K562 (cell line): ENCODE data around the gene PPFIBP2. TPM values are rescaled to one million over a fixed set of nuclear protein-coding genes. Genes with fewer than 3 reads are reported as not detected.

Experiments used
- ATAC-seq: fragments of 200-7000 bp; cut with Tn5 transposase; 3 replicates; pipeline ENCODE4 v1.9.1; 2020; ENCODE audit warnings: moderate library complexity
- BruUV-seq: library from RNA; stranded (reverse); fragments of 400-500 nt; replicated peaks from 2 replicates; lab custom pipeline; 2021; lab: Mats Ljungman, UMichigan
- CTCF ChIA-PET: fragments of 300-600 bp; formaldehyde crosslinking; extraction: SDS; loops from one replicate; lab custom pipeline; 2021; ENCODE audit warnings: low intra/inter-chr PET ratio; lab: Yijun Ruan, JAX
- POLR2A ChIA-PET: fragments of 300-600, 350-650 bp; sonication (Branson Sonifier 250); formaldehyde crosslinking; extraction: SDS; loops from one replicate; lab custom pipeline; 2021; ENCODE audit warnings: antibody characterized with exemption, inconsistent platforms; lab: Yijun Ruan, JAX
- DNase-seq, 4 experiments: peaks; one replicate each; pipeline versions ENCODE4 v3.0.0 to v3.0.0-alpha.2; 2011 to 2018; ENCODE audit warnings: low spot score in 3 of 4, mixed read lengths in 3 of 4; ENCODE audit errors: extremely low read depth in 1 of 4
- FAIRE-seq: peaks from 2 replicates; lab custom pipeline; 2011; peaks lifted over from hg19 to GRCh38; lab: Jason Lieb, UNC
- H2AFZ ChIP-seq: 2 replicates; pipeline ENCODE4 v1.6.0; 2011; ENCODE audit warnings: low read depth, low read length, control low read depth, inconsistent platforms
- H3K27ac ChIP-seq: fragments of 200-600 bp; 3 replicates; pipeline ENCODE4 v1.8.0; 2011; ENCODE audit warnings: low read depth, mild to moderate bottlenecking, control low read depth, inconsistent platforms, low read length, moderate library complexity, mixed read lengths; ENCODE audit errors: extremely low read depth
- H3K27me3 ChIP-seq, 2 experiments: fragments of 300-600 bp in 1 of 2; 2 replicates in 1 of 2; 3 replicates in 1 of 2; pipeline versions ENCODE4 v1.6.0 to v1.8.0; 2011; ENCODE audit warnings: inconsistent platforms in 2 of 2, low read length in 2 of 2, mild to moderate bottlenecking in 1 of 2, mixed read lengths in 1 of 2, moderate library complexity in 1 of 2; ENCODE audit not compliant: control insufficient read depth in 2 of 2, insufficient read depth in 2 of 2
- H3K36me3 ChIP-seq: fragments of 300-600 bp; 3 replicates; pipeline ENCODE4 v1.8.0; 2011; ENCODE audit warnings: mild to moderate bottlenecking, low read length, inconsistent platforms; ENCODE audit not compliant: control insufficient read depth, insufficient read depth
- H3K4me1 ChIP-seq, 2 experiments: fragments of 200-600 bp in 1 of 2; replicated peaks in 1 of 2; 2 replicates in 1 of 2; 3 replicates in 1 of 2; pipeline versions ENCODE4 v1.5.1 to v1.8.0; 2011; ENCODE audit warnings: inconsistent platforms in 2 of 2, low read length in 2 of 2, mild to moderate bottlenecking in 1 of 2, mixed read lengths in 1 of 2, moderate library complexity in 1 of 2; ENCODE audit not compliant: control insufficient read depth in 2 of 2, insufficient read depth in 2 of 2
- H3K4me2 ChIP-seq: 2 replicates; pipeline ENCODE4 v1.6.1; 2011; ENCODE audit warnings: low read length, control low read depth, inconsistent platforms, mixed read lengths; ENCODE audit not compliant: insufficient read depth
- H3K4me3 ChIP-seq: fragments of 200-600 bp; sonication (generic), shearing (Covaris generic); 2 replicates; pipeline ENCODE4 v1.5.1; 2016; ENCODE audit warnings: control low read depth, inconsistent platforms
- H3K79me2 ChIP-seq: fragments of 200-600 bp; 3 replicates; pipeline ENCODE4 v1.8.0; 2011; ENCODE audit warnings: low read length, inconsistent platforms; ENCODE audit not compliant: control insufficient read depth, insufficient read depth
- H3K9ac ChIP-seq, 2 experiments: 2 replicates each; pipeline versions ENCODE4 v1.6.0 to v1.6.1; 2011; ENCODE audit warnings: low read depth in 2 of 2, low read length in 2 of 2, control low read depth in 1 of 2, inconsistent platforms in 1 of 2, mild to moderate bottlenecking in 1 of 2, mixed read lengths in 1 of 2; ENCODE audit not compliant: insufficient read depth in 1 of 2
- H3K9me1 ChIP-seq: one replicate; pipeline ENCODE4 v1.6.0; 2011; ENCODE audit warnings: inconsistent platforms, mild to moderate bottlenecking, low read length, moderate library complexity; ENCODE audit not compliant: control insufficient read depth, insufficient read depth
- H3K9me3 ChIP-seq: replicated peaks from 2 replicates; pipeline ENCODE4 v1.5.1; 2011; ENCODE audit warnings: low read depth, low read length, inconsistent platforms; ENCODE audit not compliant: control insufficient read depth, insufficient read depth
- H4K20me1 ChIP-seq: replicated peaks from 2 replicates; pipeline ENCODE4 v1.6.1; 2011; ENCODE audit warnings: low read length, inconsistent platforms, mixed read lengths; ENCODE audit not compliant: control insufficient read depth, insufficient read depth
- BCL6 ChIP-seq: fragments of 250-450 bp; sonication (Bioruptor Pico); IDR thresholded peaks from 2 replicates; pipeline ENCODE4 v1.4.0; 2020
- BDP1 ChIP-seq: IDR thresholded peaks from 3 replicates; pipeline ENCODE4 v1.6.1; 2011; ENCODE audit not compliant: insufficient read length, insufficient read depth
- CBX1 ChIP-seq: sonication (generic); IDR thresholded peaks from 2 replicates; pipeline ENCODE4 v1.6.1; 2016; ENCODE audit warnings: antibody characterized with exemption, low read depth, mild to moderate bottlenecking
- CSDE1 ChIP-seq, 2 experiments: fragments of 450-650 bp; IDR thresholded peaks; 2 replicates each; pipeline ENCODE4 v1.6.1; 2016; ENCODE audit warnings: mild to moderate bottlenecking in 1 of 2
- DEAF1 ChIP-seq: fragments of 450-650 bp; formaldehyde crosslinking; IDR thresholded peaks from 2 replicates; pipeline ENCODE4 v1.4.0; 2020; ENCODE audit warnings: mild to moderate bottlenecking, moderate library complexity
- EP300 ChIP-seq: IDR thresholded peaks from 2 replicates; pipeline ENCODE4 v1.6.1; 2012; ENCODE audit warnings: low read length, improper control_type of control experiment
- HNRNPUL1 ChIP-seq: fragments of 200-400 bp; formaldehyde crosslinking; IDR thresholded peaks from 2 replicates; pipeline ENCODE4 v1.6.1; 2017; ENCODE audit warnings: low read length
- ILK ChIP-seq: fragments of 450-650 bp; IDR thresholded peaks from 2 replicates; pipeline ENCODE4 v1.6.1; 2016; ENCODE audit warnings: missing genetic modification characterization, low read depth, mild to moderate bottlenecking, missing compliant biosample characterization, moderate library complexity, borderline replicate concordance
- NFXL1 ChIP-seq: fragments of 450-650 bp; formaldehyde crosslinking; IDR thresholded peaks from 2 replicates; pipeline ENCODE4 v1.4.0; 2021; ENCODE audit warnings: mild to moderate bottlenecking
- NR3C1 ChIP-seq: sonication (generic); formaldehyde crosslinking; IDR thresholded peaks from 2 replicates; pipeline ENCODE4 v1.8.1; 2022; ENCODE audit warnings: missing genetic modification reagents
- RBM22 ChIP-seq: fragments of 200-400 bp; formaldehyde crosslinking; IDR thresholded peaks from 2 replicates; pipeline ENCODE4 v1.6.1; 2018; ENCODE audit warnings: low read length, low read depth; ENCODE audit not compliant: poor library complexity, severe bottlenecking
- TFAP4 ChIP-seq: sonication (generic); formaldehyde crosslinking; IDR thresholded peaks from 2 replicates; pipeline ENCODE4 v1.8.0; 2022; ENCODE audit warnings: missing genetic modification reagents, mild to moderate bottlenecking, moderate library complexity, borderline replicate concordance
- WGBS: fragments of 100-300 bp; shearing (Covaris generic); methylation state at CpG from one replicate; pipeline ENCODE4 v1.1.6; 2016; ENCODE audit warnings: low coverage, mixed read lengths; ENCODE audit not compliant: insufficient coverage; ENCODE audit errors: missing lambda C conversion rate; 5-methylcytosine and 5-hydroxymethylcytosine counted together
- in situ Hi-C: fragments of 300-500 bp; cut with MboI; formaldehyde crosslinking; loops from 4 replicates; pipeline ENCODE4 v1.15.0; 2018; ENCODE audit warnings: inconsistent platforms, mixed read lengths
- intact Hi-C: fragments of 100-400 bp; cut with micrococcal nuclease; formaldehyde crosslinking; loops from 2 replicates; pipeline ENCODE4 v1.14.2; 2022
- polyA plus RNA-seq, 8 experiments: library from polyadenylated mRNA; depleted of rRNA in 4 of 8; stranded (reverse) in 5 of 8; unstranded in 3 of 8; fragments of >200 nt; fragmentation: Nextera tagmentation in 2 of 8; fragmentation: Illumina TruSeq in 1 of 8; extraction: Ambion mirVana in 2 of 8; extraction: Trizol in 1 of 8; gene quantifications; 2 replicates each; pipeline versions ENCODE4 v1.2.1 to v1.2.3, GENCODE V29; 2011 to 2014; ENCODE audit warnings: inconsistent platforms in 1 of 8, missing spikeins in 1 of 8
- total RNA-seq, 7 experiments: library from RNA; depleted of rRNA in 6 of 7; stranded (reverse); fragments of >200 nt in 6 of 7; fragmentation: Illumina TruSeq in 2 of 7; extraction: Trizol in 2 of 7; gene quantifications; 2 replicates each; pipeline versions ENCODE4 v1.2.1 to v1.2.3, GENCODE V29; 2011 to 2021; ENCODE audit warnings: low replicate concordance in 1 of 7
- TF ChIP-seq, protein P1 (sequence below): fragments of 250-450 bp; sonication (Bioruptor Pico); IDR thresholded peaks from 2 replicates; pipeline ENCODE4 v1.8.0; 2022; ENCODE audit warnings: moderate library complexity, mild to moderate bottlenecking, inconsistent platforms

PPFIBP2 gene
- total and polyA plus RNA-seq, 9 of the 15 experiments (the other 6 are each of a cell fraction or from before 2014, with no cell fraction given): 0.18 to 3.4 (median 1.2) TPM

DNA sequence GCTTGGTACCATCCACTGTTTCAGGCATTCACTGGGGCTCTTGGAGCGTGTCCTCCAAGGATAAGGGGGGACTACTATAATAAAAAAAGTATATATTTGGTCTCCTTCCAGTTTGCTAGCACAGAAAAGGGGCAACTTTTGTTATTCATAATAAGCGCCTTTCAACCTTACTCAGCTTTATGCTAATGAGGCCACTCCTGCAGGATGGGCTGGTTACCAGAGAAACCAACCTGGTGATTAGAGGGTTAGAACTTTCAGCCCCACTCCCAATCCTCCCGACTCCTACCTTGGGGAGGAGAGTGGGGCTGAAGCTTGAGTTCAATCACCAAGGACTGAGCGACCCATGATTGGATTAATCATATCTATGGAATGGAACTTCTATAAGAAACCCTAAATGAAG is 31.8 kb downstream of the PPFIBP2 start (continued):
- TF ChIP-seq DEAF1 (CRISPR knock-in tag): no peak
- no peak for TF ChIP-seq RBM22
- TF ChIP-seq EP300: no peak
- no peak for TF ChIP-seq NR3C1 (CRISPR knock-in tag)
- no peak for TF ChIP-seq HNRNPUL1
- TF ChIP-seq TFAP4 (CRISPR knock-in tag): no peak
- TF ChIP-seq CSDE1 (IDR thresholded peaks at IDR 0.05): no peak
- no peak for TF ChIP-seq BCL6 (CRISPR knock-in tag)
- no peak for TF ChIP-seq NFXL1 (CRISPR knock-in tag)
- TF ChIP-seq BDP1: no peak

- intact Hi-C loops (no loop called here), in situ Hi-C loops (no loop called here)
- no peak for FAIRE-seq
- Histone ChIP-seq H3K4me3 (no peak overlapping the region), H3K36me3 (no peaks in the 10 kb centered on the region), H3K9me1 (no peaks in the 10 kb centered on the region), H3K27ac (no peak overlapping the region), H3K9ac (no peak overlapping the region), H3K4me2 (no peak overlapping the region), H3K9me3 (no peaks in the 10 kb centered on the region), H4K20me1 (no peaks in the 10 kb centered on the region), H3K4me1 (no peaks in the 10 kb centered on the region; a peak in 2 of 5 replicates), H2AFZ (no peak overlapping the region), H3K27me3 (peaks cover 0 to 32% of the 10 kb centered on the region in 2 experiments; a peak in 2 of 5 replicates), H3K79me2 (no peaks in the 10 kb centered on the region)
- no peak for TF ChIP-seq ILK (tag)
- TF ChIP-seq, protein P1, sequence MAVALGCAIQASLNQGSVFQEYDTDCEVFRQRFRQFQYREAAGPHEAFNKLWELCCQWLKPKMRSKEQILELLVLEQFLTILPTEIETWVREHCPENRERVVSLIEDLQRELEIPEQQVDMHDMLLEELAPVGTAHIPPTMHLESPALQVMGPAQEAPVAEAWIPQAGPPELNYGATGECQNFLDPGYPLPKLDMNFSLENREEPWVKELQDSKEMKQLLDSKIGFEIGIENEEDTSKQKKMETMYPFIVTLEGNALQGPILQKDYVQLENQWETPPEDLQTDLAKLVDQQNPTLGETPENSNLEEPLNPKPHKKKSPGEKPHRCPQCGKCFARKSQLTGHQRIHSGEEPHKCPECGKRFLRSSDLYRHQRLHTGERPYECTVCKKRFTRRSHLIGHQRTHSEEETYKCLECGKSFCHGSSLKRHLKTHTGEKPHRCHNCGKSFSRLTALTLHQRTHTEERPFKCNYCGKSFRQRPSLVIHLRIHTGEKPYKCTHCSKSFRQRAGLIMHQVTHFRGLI: no peak
- no peak for TF ChIP-seq CBX1
- POLR2A ChIA-PET: no interaction called here
- 7% methylated on average over 3 of the region's 3 CpGs for WGBS
- no TSS peak for BruUV-seq
- ATAC-seq: no peak
- DNase-seq: no peak
- CTCF ChIA-PET: no interaction called here
These were observed 32.6 kb downstream of the PPFIBP2 start for GRCh38 chr11:7546324-7546791.
